Liver (tissue), 9 donors: ENCODE results near the gene SLC25A14. TPM values are rescaled to one million over a fixed set of nuclear protein-coding genes. Genes with fewer than 3 reads are reported as not detected.

Experiments used
- DNase-seq: peaks from one replicate; pipeline ENCODE4 v3.0.0-alpha.2; 2017; ENCODE audit warnings: low spot score
- H3K27ac ChIP-seq, 2 donors: one replicate each; pipeline ENCODE4 v1.7.0; 2013; ENCODE audit warnings: inconsistent platforms in 2 of 2, low read length in 2 of 2, control low read depth in 1 of 2, low read depth in 1 of 2, mild to moderate bottlenecking in 1 of 2
- H3K27me3 ChIP-seq, 4 donors: one replicate each; pipeline versions ENCODE4 v1.6.1 to v1.7.0; 2013; ENCODE audit warnings: low read length in 3 of 4, inconsistent platforms in 1 of 4, mild to moderate bottlenecking in 1 of 4, moderate library complexity in 1 of 4; ENCODE audit not compliant: control insufficient read depth in 4 of 4, insufficient read depth in 4 of 4
- H3K36me3 ChIP-seq, 4 donors: one replicate each; pipeline versions ENCODE4 v1.6.1 to v1.7.0; 2013; ENCODE audit warnings: low read length in 3 of 4, mild to moderate bottlenecking in 3 of 4, low read depth in 1 of 4, moderate library complexity in 1 of 4; ENCODE audit not compliant: control insufficient read depth in 4 of 4, insufficient read depth in 3 of 4
- H3K4me1 ChIP-seq, 4 donors: one replicate each; pipeline versions ENCODE4 v1.6.1 to v1.7.0; 2013; ENCODE audit warnings: low read length in 3 of 4, mild to moderate bottlenecking in 3 of 4, moderate library complexity in 1 of 4; ENCODE audit not compliant: control insufficient read depth in 4 of 4, insufficient read depth in 4 of 4
- H3K4me3 ChIP-seq, 3 donors: one replicate each; pipeline versions ENCODE4 v1.6.1 to v1.7.0; 2013; ENCODE audit warnings: low read length in 3 of 3, control low read depth in 1 of 3, low read depth in 1 of 3, mild to moderate bottlenecking in 1 of 3
- H3K9ac ChIP-seq, 2 donors: one replicate each; pipeline ENCODE4 v1.7.0; 2013; ENCODE audit warnings: low read length in 2 of 2, mild to moderate bottlenecking in 2 of 2, moderate library complexity in 2 of 2, control low read depth in 1 of 2, low read depth in 1 of 2
- H3K9me3 ChIP-seq, 4 donors: one replicate each; pipeline versions ENCODE4 v1.6.1 to v1.7.0; 2013; ENCODE audit warnings: low read length in 3 of 4; ENCODE audit not compliant: control insufficient read depth in 4 of 4
- ATF3 ChIP-seq: IDR thresholded peaks from 2 replicates; pipeline ENCODE4 v1.6.1; 2016; ENCODE audit warnings: antibody characterized with exemption
- EGR1 ChIP-seq, 2 donors: IDR thresholded peaks; 2 replicates each; pipeline ENCODE4 v1.6.1; 2016 to 2018; ENCODE audit warnings: antibody characterized with exemption in 2 of 2, low read depth in 2 of 2
- FOXA1 ChIP-seq: IDR thresholded peaks from 2 replicates; pipeline ENCODE4 v1.6.1; 2016; ENCODE audit warnings: antibody characterized with exemption
- FOXA2 ChIP-seq: IDR thresholded peaks from 2 replicates; pipeline ENCODE4 v1.6.1; 2016; ENCODE audit warnings: antibody characterized with exemption
- GABPA ChIP-seq, 2 donors: IDR thresholded peaks in 1 of 2; conservative IDR thresholded peaks in 1 of 2; 2 replicates each; pipeline ENCODE4 v1.6.1; 2016; ENCODE audit warnings: antibody characterized with exemption in 2 of 2, mild to moderate bottlenecking in 1 of 2, moderate library complexity in 1 of 2
- HNF4A ChIP-seq, 2 donors: conservative IDR thresholded peaks; 2 replicates each; pipeline ENCODE4 v1.6.1; 2016; ENCODE audit warnings: antibody characterized with exemption in 2 of 2, mild to moderate bottlenecking in 2 of 2
- HNF4G ChIP-seq: IDR thresholded peaks from 2 replicates; pipeline ENCODE4 v1.6.1; 2016; ENCODE audit warnings: antibody characterized with exemption
- JUND ChIP-seq, 2 donors: IDR thresholded peaks; 2 replicates each; pipeline ENCODE4 v1.6.1; 2016; ENCODE audit warnings: antibody characterized with exemption in 2 of 2
- NR2F2 ChIP-seq: IDR thresholded peaks from 2 replicates; pipeline ENCODE4 v1.6.1; 2016; ENCODE audit warnings: antibody characterized with exemption
- RAD21 ChIP-seq, 2 donors: IDR thresholded peaks; 2 replicates each; pipeline ENCODE4 v1.6.1; 2016; ENCODE audit warnings: antibody characterized with exemption in 2 of 2, mild to moderate bottlenecking in 2 of 2
- RXRA ChIP-seq, 2 donors: IDR thresholded peaks; 2 replicates each; pipeline ENCODE4 v1.6.1; 2017 to 2018; ENCODE audit warnings: antibody characterized with exemption in 2 of 2, mild to moderate bottlenecking in 1 of 2
- SP1 ChIP-seq: IDR thresholded peaks from 2 replicates; pipeline ENCODE4 v1.6.1; 2018; ENCODE audit warnings: antibody characterized with exemption, mild to moderate bottlenecking
- TAF1 ChIP-seq: conservative IDR thresholded peaks from 2 replicates; pipeline ENCODE4 v1.6.1; 2016; ENCODE audit warnings: antibody characterized with exemption, mild to moderate bottlenecking
- YY1 ChIP-seq: IDR thresholded peaks from 2 replicates; pipeline ENCODE4 v1.6.1; 2016; ENCODE audit warnings: antibody characterized with exemption, mild to moderate bottlenecking
- WGBS: extraction: QIAGEN DNeasy Blood & Tissue Kit; methylation state at CpG from one replicate; pipeline ENCODE4 v1.1.7; 2013; 5-methylcytosine and 5-hydroxymethylcytosine counted together
- polyA plus RNA-seq, 2 donors: library from polyadenylated mRNA; stranded (reverse) in 1 of 2; unstranded in 1 of 2; fragments of 200-250 nt in 1 of 2; fragments of >200 nt in 1 of 2; fragmentation: Nextera tagmentation in 1 of 2; extraction: Ambion mirVana in 1 of 2; gene quantifications; one replicate each; pipeline versions ENCODE4 v1.2.1 to v1.2.3, GENCODE V29; 2013 to 2015
- total RNA-seq, 2 donors: library from RNA; depleted of rRNA; stranded (reverse); fragments of >200 nt; gene quantifications; one replicate each; pipeline ENCODE4 v1.2.3, GENCODE V29; 2014
- TF ChIP-seq, protein P1 (sequence below): IDR thresholded peaks from 2 replicates; pipeline ENCODE4 v1.6.1; 2016; ENCODE audit warnings: antibody characterized with exemption
- TF ChIP-seq, protein P2 (sequence below): fragments of 150-350 bp; IDR thresholded peaks from 2 replicates; pipeline ENCODE4 v1.5.1; 2017; ENCODE audit warnings: improper control_type of control experiment, low read depth, low read length; ENCODE audit not compliant: missing input control
- TF ChIP-seq, protein P3 (sequence below): IDR thresholded peaks from 2 replicates; pipeline ENCODE4 v1.6.1; 2016; ENCODE audit warnings: antibody characterized with exemption, mild to moderate bottlenecking
- TF ChIP-seq, protein P4 (sequence below): IDR thresholded peaks from 2 replicates; pipeline ENCODE4 v1.6.1; 2016; ENCODE audit warnings: antibody characterized with exemption
- donor health status: healthy.
- donor health status: healthy.
- donor health status: healthy.
- donor health status: healthy.
- donor health status: healthy.

SLC25A14 gene
- total and polyA plus RNA-seq, 4 donors: 2.7 to 5.8 (median 4.7) TPM

DNA sequence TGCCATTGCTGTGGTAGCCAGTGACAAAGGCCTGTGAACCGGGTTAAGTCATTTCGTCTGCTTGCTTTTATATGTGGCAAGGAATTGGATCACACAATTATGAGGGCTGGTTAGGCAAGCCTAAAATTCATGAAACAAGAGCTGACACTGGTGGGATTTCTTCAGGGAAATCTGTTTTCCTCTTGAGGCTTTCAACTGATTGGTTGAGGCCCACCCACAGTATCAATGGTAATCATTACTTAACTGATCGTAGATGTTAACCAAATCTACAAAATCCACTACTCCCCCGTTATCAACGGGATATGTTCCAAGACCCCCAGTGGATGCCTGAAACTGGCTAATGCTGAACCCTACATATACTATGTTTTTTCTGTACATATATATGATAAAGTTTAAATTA, 75.1 kb downstream of the SLC25A14 start:
- Histone ChIP-seq H3K27ac (no peak overlapping the region), H3K9me3 (no peaks in the 10 kb centered on the region), H3K27me3 (no peaks in the 10 kb centered on the region), H3K4me3 (no peak overlapping the region), H3K36me3 (peaks cover 0 to 11% (median 5%) of the 10 kb centered on the region in 4 donors), H3K4me1 (no peaks in the 10 kb centered on the region), H3K9ac (no peak overlapping the region)
- no peak for TF ChIP-seq RAD21 (IDR thresholded peaks at IDR 0.05)
- no peak for TF ChIP-seq YY1
- no peak for TF ChIP-seq NR2F2
- TF ChIP-seq JUND (IDR thresholded peaks at IDR 0.05): no peak
- no peak for TF ChIP-seq RXRA (IDR thresholded peaks at IDR 0.05)
- TF ChIP-seq, protein P1, sequence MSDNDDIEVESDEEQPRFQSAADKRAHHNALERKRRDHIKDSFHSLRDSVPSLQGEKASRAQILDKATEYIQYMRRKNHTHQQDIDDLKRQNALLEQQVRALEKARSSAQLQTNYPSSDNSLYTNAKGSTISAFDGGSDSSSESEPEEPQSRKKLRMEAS: no peak
- no peak for TF ChIP-seq EGR1 (IDR thresholded peaks at IDR 0.05; ENCODE audit: low read depth in 2 of 2)
- WGBS: 96% methylated on average over 5 of the region's 5 CpGs
- no peak for DNase-seq

- TF ChIP-seq RAD21 (IDR thresholded peaks at IDR 0.05) (no peak), FOXA2 (no peak), SP1 (no peak), YY1 (no peak), HNF4G (no peak), RXRA (IDR thresholded peaks at IDR 0.05) (no peak), ATF3 (no peak), GABPA (IDR thresholded peaks at IDR 0.05 in 1 of 2, conservative IDR thresholded peaks at IDR 0.05 in 1 of 2) (no peak), JUND (IDR thresholded peaks at IDR 0.05) (no peak), NR2F2 (no peak), TAF1 (no peak), HNF4A (conservative IDR thresholded peaks at IDR 0.05) (no peak), EGR1 (IDR thresholded peaks at IDR 0.05; ENCODE audit: low read depth in 2 of 2) (no peak), FOXA1 (no peak)
- TF ChIP-seq, protein P2, sequence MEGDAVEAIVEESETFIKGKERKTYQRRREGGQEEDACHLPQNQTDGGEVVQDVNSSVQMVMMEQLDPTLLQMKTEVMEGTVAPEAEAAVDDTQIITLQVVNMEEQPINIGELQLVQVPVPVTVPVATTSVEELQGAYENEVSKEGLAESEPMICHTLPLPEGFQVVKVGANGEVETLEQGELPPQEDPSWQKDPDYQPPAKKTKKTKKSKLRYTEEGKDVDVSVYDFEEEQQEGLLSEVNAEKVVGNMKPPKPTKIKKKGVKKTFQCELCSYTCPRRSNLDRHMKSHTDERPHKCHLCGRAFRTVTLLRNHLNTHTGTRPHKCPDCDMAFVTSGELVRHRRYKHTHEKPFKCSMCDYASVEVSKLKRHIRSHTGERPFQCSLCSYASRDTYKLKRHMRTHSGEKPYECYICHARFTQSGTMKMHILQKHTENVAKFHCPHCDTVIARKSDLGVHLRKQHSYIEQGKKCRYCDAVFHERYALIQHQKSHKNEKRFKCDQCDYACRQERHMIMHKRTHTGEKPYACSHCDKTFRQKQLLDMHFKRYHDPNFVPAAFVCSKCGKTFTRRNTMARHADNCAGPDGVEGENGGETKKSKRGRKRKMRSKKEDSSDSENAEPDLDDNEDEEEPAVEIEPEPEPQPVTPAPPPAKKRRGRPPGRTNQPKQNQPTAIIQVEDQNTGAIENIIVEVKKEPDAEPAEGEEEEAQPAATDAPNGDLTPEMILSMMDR: no peak
- TF ChIP-seq, protein P3, sequence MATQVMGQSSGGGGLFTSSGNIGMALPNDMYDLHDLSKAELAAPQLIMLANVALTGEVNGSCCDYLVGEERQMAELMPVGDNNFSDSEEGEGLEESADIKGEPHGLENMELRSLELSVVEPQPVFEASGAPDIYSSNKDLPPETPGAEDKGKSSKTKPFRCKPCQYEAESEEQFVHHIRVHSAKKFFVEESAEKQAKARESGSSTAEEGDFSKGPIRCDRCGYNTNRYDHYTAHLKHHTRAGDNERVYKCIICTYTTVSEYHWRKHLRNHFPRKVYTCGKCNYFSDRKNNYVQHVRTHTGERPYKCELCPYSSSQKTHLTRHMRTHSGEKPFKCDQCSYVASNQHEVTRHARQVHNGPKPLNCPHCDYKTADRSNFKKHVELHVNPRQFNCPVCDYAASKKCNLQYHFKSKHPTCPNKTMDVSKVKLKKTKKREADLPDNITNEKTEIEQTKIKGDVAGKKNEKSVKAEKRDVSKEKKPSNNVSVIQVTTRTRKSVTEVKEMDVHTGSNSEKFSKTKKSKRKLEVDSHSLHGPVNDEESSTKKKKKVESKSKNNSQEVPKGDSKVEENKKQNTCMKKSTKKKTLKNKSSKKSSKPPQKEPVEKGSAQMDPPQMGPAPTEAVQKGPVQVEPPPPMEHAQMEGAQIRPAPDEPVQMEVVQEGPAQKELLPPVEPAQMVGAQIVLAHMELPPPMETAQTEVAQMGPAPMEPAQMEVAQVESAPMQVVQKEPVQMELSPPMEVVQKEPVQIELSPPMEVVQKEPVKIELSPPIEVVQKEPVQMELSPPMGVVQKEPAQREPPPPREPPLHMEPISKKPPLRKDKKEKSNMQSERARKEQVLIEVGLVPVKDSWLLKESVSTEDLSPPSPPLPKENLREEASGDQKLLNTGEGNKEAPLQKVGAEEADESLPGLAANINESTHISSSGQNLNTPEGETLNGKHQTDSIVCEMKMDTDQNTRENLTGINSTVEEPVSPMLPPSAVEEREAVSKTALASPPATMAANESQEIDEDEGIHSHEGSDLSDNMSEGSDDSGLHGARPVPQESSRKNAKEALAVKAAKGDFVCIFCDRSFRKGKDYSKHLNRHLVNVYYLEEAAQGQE: no peak
- TF ChIP-seq, protein P4, sequence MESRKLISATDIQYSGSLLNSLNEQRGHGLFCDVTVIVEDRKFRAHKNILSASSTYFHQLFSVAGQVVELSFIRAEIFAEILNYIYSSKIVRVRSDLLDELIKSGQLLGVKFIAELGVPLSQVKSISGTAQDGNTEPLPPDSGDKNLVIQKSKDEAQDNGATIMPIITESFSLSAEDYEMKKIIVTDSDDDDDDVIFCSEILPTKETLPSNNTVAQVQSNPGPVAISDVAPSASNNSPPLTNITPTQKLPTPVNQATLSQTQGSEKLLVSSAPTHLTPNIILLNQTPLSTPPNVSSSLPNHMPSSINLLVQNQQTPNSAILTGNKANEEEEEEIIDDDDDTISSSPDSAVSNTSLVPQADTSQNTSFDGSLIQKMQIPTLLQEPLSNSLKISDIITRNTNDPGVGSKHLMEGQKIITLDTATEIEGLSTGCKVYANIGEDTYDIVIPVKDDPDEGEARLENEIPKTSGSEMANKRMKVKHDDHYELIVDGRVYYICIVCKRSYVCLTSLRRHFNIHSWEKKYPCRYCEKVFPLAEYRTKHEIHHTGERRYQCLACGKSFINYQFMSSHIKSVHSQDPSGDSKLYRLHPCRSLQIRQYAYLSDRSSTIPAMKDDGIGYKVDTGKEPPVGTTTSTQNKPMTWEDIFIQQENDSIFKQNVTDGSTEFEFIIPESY: no peak
- TF ChIP-seq, protein P1: no peak
- Histone ChIP-seq H3K4me3 (no peak overlapping the region), H3K27ac (no peak overlapping the region), H3K9ac (no peak overlapping the region), H3K36me3 (peaks cover 0 to 11% (median 5%) of the 10 kb centered on the region in 4 donors), H3K9me3 (no peaks in the 10 kb centered on the region), H3K4me1 (no peaks in the 10 kb centered on the region), H3K27me3 (no peaks in the 10 kb centered on the region)
- 93% methylated on average over 7 of the region's 7 CpGs for WGBS
- DNase-seq: no peak
Measured at GRCh38 chrX:130415201-130415600, 75.5 kb downstream of the SLC25A14 start.
